ENCODE measurements around the gene NRP2.

DNA sequence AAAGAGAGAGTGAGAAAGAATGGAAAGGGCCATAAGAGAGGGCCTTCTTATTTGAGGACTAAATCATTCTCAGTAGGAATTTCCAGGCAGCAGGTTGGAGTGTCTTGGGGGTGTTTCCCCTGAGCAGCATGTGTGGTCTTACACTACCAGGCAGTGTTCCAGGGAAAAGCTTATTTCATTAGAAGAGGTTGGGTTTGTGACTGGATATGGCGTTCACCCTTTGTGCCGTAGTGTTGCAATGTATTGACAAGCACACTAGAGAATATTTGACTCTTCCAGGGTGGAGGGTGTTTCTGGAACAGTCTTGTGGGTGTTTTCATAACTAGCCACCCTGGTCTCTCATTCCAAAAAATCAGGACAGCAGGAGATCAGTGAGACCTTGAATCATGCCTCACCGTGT, 105.5 kb downstream of the NRP2 start:
- TF ChIP-seq CTCF (conservative IDR thresholded peaks at IDR 0.05; ENCODE audit: low read length), result no peak
- no peak for TF ChIP-seq EZH2phosphoT487 (IDR thresholded peaks at IDR 0.05; ENCODE audit: borderline replicate concordance)
